Upper lobe of right lung (tissue), 1 donor: Measurements from ENCODE around the gene ATG13. TPM values are rescaled to one million over a fixed set of nuclear protein-coding genes. Genes with fewer than 3 reads are reported as not detected.

Experiments used
- ATAC-seq: fragments of 200-7000 bp; cut with Tn5 transposase; one replicate; pipeline ENCODE4 v1.9.1; 2020; ENCODE audit warnings: mild to moderate bottlenecking, moderate library complexity
- DNase-seq: peaks from one replicate; pipeline ENCODE4 v3.0.0-alpha.2; 2020
- H3K27ac ChIP-seq: fragments of 200-600 bp; one replicate; pipeline ENCODE4 v1.8.0; 2022
- H3K27me3 ChIP-seq: fragments of 200-600 bp; one replicate; pipeline ENCODE4 v1.8.0; 2022; ENCODE audit warnings: mild to moderate bottlenecking
- H3K36me3 ChIP-seq: fragments of 200-600 bp; one replicate; pipeline ENCODE4 v1.8.0; 2022
- H3K4me1 ChIP-seq: fragments of 200-600 bp; one replicate; pipeline ENCODE4 v1.8.0; 2022
- H3K4me3 ChIP-seq: fragments of 200-600 bp; one replicate; pipeline ENCODE4 v1.8.0; 2022; ENCODE audit warnings: mild to moderate bottlenecking
- H3K9me3 ChIP-seq: fragments of 200-600 bp; one replicate; pipeline ENCODE4 v1.8.0; 2022
- CTCF ChIP-seq: fragments of 200-600 bp; IDR thresholded peaks from one replicate; pipeline ENCODE4 v1.8.0; 2022; ENCODE audit warnings: antibody characterized with exemption
- intact Hi-C: fragments of 100-400 bp; cut with DNase I; formaldehyde crosslinking; loops from one replicate; pipeline ENCODE4 v1.11.0; 2022
- total RNA-seq: library from RNA; stranded (reverse); fragmentation: NEBNext Ultra II Directional; extraction: Animal tissue kit (Norgen Biotek cat#: 25700); gene quantifications from one replicate; pipeline ENCODE4 v1.2.1, GENCODE V29; 2021
- donor health status: DM: no; HTN: yes; CAD: no; lungs with severe emphysema.

The ATG13 gene
- total RNA-seq, 1 donor from 2014 or later: 61.1 TPM

- no peak overlapping the region for H3K27ac ChIP-seq
- DNase-seq: no peak
- H3K36me3 ChIP-seq: peaks cover 75% of the 10 kb centered on the region
- no peak for ATAC-seq
- no peaks in the 10 kb centered on the region for H3K9me3 ChIP-seq
- no peak for TF ChIP-seq CTCF
- H3K27me3 ChIP-seq: no peaks in the 10 kb centered on the region
- H3K4me1 ChIP-seq: peaks cover 4% of the 10 kb centered on the region
- intact Hi-C loops: no loop called here
- no peak overlapping the region for H3K4me3 ChIP-seq
Measured at GRCh38 chr11:46681814-46682213, 64.5 kb downstream of the ATG13 start.

- Histone ChIP-seq H3K9me3 (no peaks in the 10 kb centered on the region), H3K4me1 (peaks cover 6% of the 10 kb centered on the region), H3K4me3 (no peak overlapping the region), H3K36me3 (peaks cover 75% of the 10 kb centered on the region), H3K27ac (no peak overlapping the region), H3K27me3 (no peaks in the 10 kb centered on the region)
- ATAC-seq: no peak
- DNase-seq: no peak
- no peak for TF ChIP-seq CTCF
- intact Hi-C loops: no loop called here
Measured at GRCh38 chr11:46682773-46683752, 65.7 kb downstream of the ATG13 start.

DNA sequence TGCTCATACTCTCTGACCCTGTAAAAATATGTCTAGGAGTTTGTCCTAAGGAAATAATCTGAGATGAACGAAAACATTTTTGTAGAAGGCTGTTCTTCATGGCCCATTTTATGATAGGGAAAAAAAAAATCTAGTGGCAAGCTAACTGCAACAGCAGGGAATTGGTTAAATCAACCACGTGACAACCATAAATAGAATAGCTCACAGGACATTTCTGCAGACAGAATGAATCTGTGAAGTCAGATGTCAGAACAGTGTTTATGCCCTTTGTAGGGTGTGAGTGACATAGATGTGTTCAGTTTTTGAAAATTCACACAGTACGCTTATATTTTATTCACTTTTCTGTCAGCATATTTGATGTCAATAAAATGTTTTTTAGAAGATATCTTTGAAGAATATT, 67.0 kb downstream of the ATG13 start:
- no peak for ATAC-seq
- peaks cover 73% of the 10 kb centered on the region for H3K36me3 ChIP-seq
- H3K27me3 ChIP-seq: no peaks in the 10 kb centered on the region
- no peak overlapping the region for H3K27ac ChIP-seq
- TF ChIP-seq CTCF: no peak
- no peak overlapping the region for H3K4me3 ChIP-seq
- DNase-seq: no peak
- peaks cover 10% of the 10 kb centered on the region for H3K4me1 ChIP-seq
- no peaks in the 10 kb centered on the region for H3K9me3 ChIP-seq
- intact Hi-C loops: no loop called here

DNA sequence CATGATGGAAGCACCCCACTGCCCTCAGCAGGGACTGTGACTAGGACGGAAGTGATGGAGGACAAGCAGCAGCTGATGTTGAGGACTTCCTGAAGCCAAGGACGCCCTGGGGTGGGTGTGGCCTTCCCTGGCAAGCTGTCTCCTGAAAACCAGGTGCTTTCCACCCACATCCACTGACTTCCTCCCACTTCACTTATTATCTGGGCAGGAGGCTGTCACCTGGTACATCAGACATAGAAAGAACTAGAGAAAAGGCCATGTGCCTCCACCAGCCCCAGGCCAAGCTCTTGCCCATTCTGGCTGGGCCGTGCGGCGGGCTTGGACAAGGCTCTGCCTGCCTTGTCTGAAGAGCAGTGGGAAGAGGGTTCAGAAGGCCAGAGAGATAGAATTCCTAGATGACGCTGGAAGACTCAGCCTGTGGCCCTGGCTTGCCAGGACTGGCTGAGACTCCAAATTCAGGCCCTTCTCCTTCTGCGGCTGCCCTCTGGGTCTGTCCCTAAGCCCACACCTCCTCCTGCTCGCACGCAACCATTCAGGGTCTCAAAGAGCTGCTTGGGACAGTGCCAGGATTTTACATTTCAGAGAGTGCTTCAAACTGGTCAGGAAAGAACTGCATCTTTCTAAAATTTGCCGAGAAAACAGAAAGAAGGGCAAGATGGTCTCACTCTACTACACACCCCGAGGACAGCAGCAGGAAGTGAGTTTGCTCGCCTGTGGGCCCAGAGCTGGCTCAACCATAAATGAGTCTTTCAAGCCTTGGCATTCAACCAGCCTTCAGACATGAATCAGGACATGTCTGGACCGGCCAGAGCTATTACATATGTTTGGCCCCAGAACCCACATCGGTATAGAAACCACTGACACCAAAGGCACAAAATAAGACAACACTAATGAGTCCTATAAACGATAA, 69.8 kb downstream of the ATG13 start:
- TF ChIP-seq CTCF: no peak
- DNase-seq (no peak), ATAC-seq (peak; percentile 26)
- Histone ChIP-seq H3K4me1 (peaks cover 10% of the 10 kb centered on the region), H3K4me3 (no peak overlapping the region), H3K27me3 (no peaks in the 10 kb centered on the region), H3K36me3 (peaks cover 65% of the 10 kb centered on the region), H3K9me3 (no peaks in the 10 kb centered on the region), H3K27ac (peak overlapping the region; percentile 28)
- intact Hi-C loops: no loop called here

DNA sequence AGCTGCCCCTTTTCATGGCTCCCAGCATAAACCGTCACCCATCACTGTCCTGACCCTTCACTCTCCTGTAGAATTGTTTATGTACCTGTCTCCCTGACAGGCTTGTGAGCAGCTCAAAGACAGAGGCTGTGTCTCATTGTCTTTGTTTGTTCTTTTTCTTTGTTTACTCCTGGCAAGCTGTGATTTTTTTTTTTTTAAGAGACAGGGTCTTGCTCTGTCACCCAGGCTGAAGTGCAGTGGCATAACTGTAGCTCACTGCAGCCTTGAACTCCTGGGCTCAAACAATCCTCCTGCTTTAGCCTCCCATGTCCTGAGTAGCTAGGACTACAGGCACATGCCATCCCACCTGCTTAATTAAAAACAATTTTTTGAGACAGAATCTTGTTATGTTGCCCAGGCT, 73.3 kb downstream of the ATG13 start:
- TF ChIP-seq CTCF: no peak
- H3K36me3 ChIP-seq: peaks cover 84% of the 10 kb centered on the region
- H3K27ac ChIP-seq: no peak overlapping the region
- H3K27me3 ChIP-seq: no peaks in the 10 kb centered on the region
- intact Hi-C loops: no loop called here
- no peak for DNase-seq
- ATAC-seq: no peak
- H3K4me3 ChIP-seq: no peak overlapping the region
- H3K9me3 ChIP-seq: no peaks in the 10 kb centered on the region
- H3K4me1 ChIP-seq: peaks cover 10% of the 10 kb centered on the region
